Esophagus (tissue), 2 donors: ENCODE data around the gene ATRNL1. TPM values are rescaled to one million over a fixed set of nuclear protein-coding genes. Genes with fewer than 3 reads are reported as not detected.

Experiments used
- H3K27ac ChIP-seq, 2 donors: one replicate each; pipeline ENCODE4 v1.5.1; 2013; ENCODE audit warnings: low read depth in 2 of 2, mild to moderate bottlenecking in 2 of 2, inconsistent platforms in 1 of 2, low read length in 1 of 2, moderate library complexity in 1 of 2
- H3K27me3 ChIP-seq, 2 donors: one replicate each; pipeline ENCODE4 v1.6.1; 2013; ENCODE audit warnings: low read length in 2 of 2, control low read depth in 1 of 2, mild to moderate bottlenecking in 1 of 2; ENCODE audit not compliant: insufficient read depth in 2 of 2, control insufficient read depth in 1 of 2
- H3K36me3 ChIP-seq, 2 donors: one replicate each; pipeline ENCODE4 v1.6.1; 2013; ENCODE audit warnings: low read length in 1 of 2; ENCODE audit not compliant: control insufficient read depth in 2 of 2, insufficient read depth in 2 of 2
- H3K4me1 ChIP-seq, 2 donors: one replicate each; pipeline ENCODE4 v1.6.1; 2013; ENCODE audit warnings: low read length in 1 of 2; ENCODE audit not compliant: control insufficient read depth in 2 of 2, insufficient read depth in 2 of 2
- H3K4me3 ChIP-seq, 2 donors: one replicate each; pipeline ENCODE4 v1.5.1; 2013; ENCODE audit warnings: low read length in 2 of 2, mild to moderate bottlenecking in 2 of 2, low read depth in 1 of 2, moderate library complexity in 1 of 2
- H3K9me3 ChIP-seq, 2 donors: one replicate each; pipeline ENCODE4 v1.6.1; 2013; ENCODE audit warnings: mild to moderate bottlenecking in 2 of 2, low read depth in 1 of 2, low read length in 1 of 2, moderate library complexity in 1 of 2; ENCODE audit not compliant: control insufficient read depth in 2 of 2, insufficient read depth in 1 of 2
- WGBS, 2 donors: extraction: QIAGEN DNeasy Blood & Tissue Kit; methylation state at CpG; one replicate each; pipeline ENCODE4 v1.1.7; 2013; 5-methylcytosine and 5-hydroxymethylcytosine counted together
- polyA plus RNA-seq, 2 donors: library from polyadenylated mRNA; stranded (reverse); fragments of 200-250 nt; gene quantifications; one replicate each; pipeline ENCODE4 v1.2.3, GENCODE V29; 2013
- donor health status: healthy with polysubstance abuse.
- donor health status: Bipolar disorder and iron deficiency.

Gene ATRNL1
- polyA plus RNA-seq, 2 donors = 0.20 to 0.39 TPM

- Histone ChIP-seq H3K4me1 (no peaks in the 10 kb centered on the region), H3K27ac (no peak overlapping the region), H3K9me3 (peaks cover 0 to 3% of the 10 kb centered on the region in 2 donors), H3K4me3 (no peak overlapping the region), H3K36me3 (no peaks in the 10 kb centered on the region), H3K27me3 (no peaks in the 10 kb centered on the region)
- whole genome bisulfite sequencing, 2 donors = 84% methylated on average over 7 of the region's 7 CpGs
Observed at GRCh38 chr10:115895166-115895565, 802.0 kb downstream of the ATRNL1 start.

GRCh38 chr10:115898242-115898641, 805.1 kb downstream of the ATRNL1 start:
- Histone ChIP-seq H3K27ac (no peak overlapping the region), H3K4me1 (no peaks in the 10 kb centered on the region), H3K4me3 (no peak overlapping the region), H3K27me3 (no peaks in the 10 kb centered on the region), H3K9me3 (peaks cover 0 to 3% of the 10 kb centered on the region in 2 donors), H3K36me3 (no peaks in the 10 kb centered on the region)
- 70 to 76% methylated on average over 3 of the region's 3 CpGs for WGBS, 2 donors

GRCh38 chr10:115902596-115902995, 809.4 kb downstream of the ATRNL1 start:
- H3K27me3 ChIP-seq = no peaks in the 10 kb centered on the region
- H3K4me3 ChIP-seq = no peak overlapping the region
- H3K4me1 ChIP-seq = no peaks in the 10 kb centered on the region
- no peaks in the 10 kb centered on the region for H3K9me3 ChIP-seq
- 66 to 70% methylated on average over 5 of the region's 5 CpGs for WGBS, 2 donors
- no peaks in the 10 kb centered on the region for H3K36me3 ChIP-seq
- H3K27ac ChIP-seq = no peak overlapping the region

GRCh38 chr10:115903207-115903606, 810.0 kb downstream of the ATRNL1 start:
- no peaks in the 10 kb centered on the region for H3K4me1 ChIP-seq
- H3K27me3 ChIP-seq = no peaks in the 10 kb centered on the region
- H3K4me3 ChIP-seq = no peak overlapping the region
- WGBS, 2 donors = 57 to 59% methylated on average over 1 of the region's 1 CpG
- H3K9me3 ChIP-seq = no peaks in the 10 kb centered on the region
- H3K36me3 ChIP-seq = no peaks in the 10 kb centered on the region
- no peak overlapping the region for H3K27ac ChIP-seq

- H3K27ac ChIP-seq = no peak overlapping the region
- no peaks in the 10 kb centered on the region for H3K36me3 ChIP-seq
- H3K27me3 ChIP-seq = no peaks in the 10 kb centered on the region
- no peaks in the 10 kb centered on the region for H3K4me1 ChIP-seq
- H3K9me3 ChIP-seq = no peaks in the 10 kb centered on the region
- H3K4me3 ChIP-seq = no peak overlapping the region
- 88 to 89% methylated on average over 3 of the region's 3 CpGs for WGBS, 2 donors
Observed at GRCh38 chr10:115903845-115904244, 810.7 kb downstream of the ATRNL1 start.

GRCh38 chr10:115909037-115909436, 815.9 kb downstream of the ATRNL1 start:
- no peaks in the 10 kb centered on the region for H3K4me1 ChIP-seq
- 91 to 93% methylated on average over 5 of the region's 5 CpGs for WGBS, 2 donors
- no peaks in the 10 kb centered on the region for H3K27me3 ChIP-seq
- no peaks in the 10 kb centered on the region for H3K9me3 ChIP-seq
- no peak overlapping the region for H3K4me3 ChIP-seq
- no peak overlapping the region for H3K27ac ChIP-seq
- H3K36me3 ChIP-seq = no peaks in the 10 kb centered on the region

GRCh38 chr10:115909962-115910731, 817.0 kb downstream of the ATRNL1 start:
- no peaks in the 10 kb centered on the region for H3K4me1 ChIP-seq
- H3K27me3 ChIP-seq = no peaks in the 10 kb centered on the region
- no peaks in the 10 kb centered on the region for H3K9me3 ChIP-seq
- no peaks in the 10 kb centered on the region for H3K36me3 ChIP-seq
- no peak overlapping the region for H3K27ac ChIP-seq
- H3K4me3 ChIP-seq = no peak overlapping the region
- WGBS, 2 donors = 74 to 75% methylated on average over 4 of the region's 4 CpGs

GRCh38 chr10:115914475-115914874, 821.3 kb downstream of the ATRNL1 start:
- H3K27ac ChIP-seq = no peak overlapping the region
- H3K27me3 ChIP-seq = no peaks in the 10 kb centered on the region
- no peak overlapping the region for H3K4me3 ChIP-seq
- 87 to 94% methylated on average over 3 of the region's 3 CpGs for WGBS, 2 donors
- no peaks in the 10 kb centered on the region for H3K36me3 ChIP-seq
- H3K9me3 ChIP-seq = no peaks in the 10 kb centered on the region
- no peaks in the 10 kb centered on the region for H3K4me1 ChIP-seq

- Histone ChIP-seq H3K4me1 (no peaks in the 10 kb centered on the region), H3K4me3 (no peak overlapping the region), H3K27ac (no peak overlapping the region), H3K36me3 (no peaks in the 10 kb centered on the region), H3K9me3 (no peaks in the 10 kb centered on the region), H3K27me3 (no peaks in the 10 kb centered on the region)
- 92 to 95% methylated on average over 1 of the region's 1 CpG for WGBS, 2 donors
Observed at GRCh38 chr10:115915429-115915828, 822.3 kb downstream of the ATRNL1 start.

- 73 to 78% methylated on average over 2 of the region's 2 CpGs for WGBS, 2 donors
- no peaks in the 10 kb centered on the region for H3K4me1 ChIP-seq
- H3K36me3 ChIP-seq = no peaks in the 10 kb centered on the region
- no peaks in the 10 kb centered on the region for H3K27me3 ChIP-seq
- H3K9me3 ChIP-seq = no peaks in the 10 kb centered on the region
- no peak overlapping the region for H3K27ac ChIP-seq
- no peak overlapping the region for H3K4me3 ChIP-seq
Observed at GRCh38 chr10:115918812-115919211, 825.6 kb downstream of the ATRNL1 start.
